GM12878 (cell line): ENCODE data around the gene AKR1B1. TPM values are rescaled to one million over a fixed set of nuclear protein-coding genes. Genes with fewer than 3 reads are reported as not detected.

ENCODE experiments used
- ATAC-seq: fragments of 200-7000 bp; cut with Tn5 transposase; 3 replicates; pipeline ENCODE4 v1.9.1; 2020; ENCODE audit warnings: mild to moderate bottlenecking, moderate library complexity
- BruUV-seq: library from RNA; stranded (reverse); fragments of 400-500 nt; replicated peaks from 2 replicates; lab custom pipeline; 2021; lab: Mats Ljungman, UMichigan
- CTCF ChIA-PET: fragments of 300-600 bp; sonication (Branson Sonifier 250); formaldehyde crosslinking; extraction: SDS; loops from one replicate; lab custom pipeline; 2021; ENCODE audit warnings: inconsistent platforms; lab: Yijun Ruan, JAX
- POLR2A ChIA-PET: fragments of 350-600 bp; formaldehyde crosslinking; extraction: SDS; loops from one replicate; lab custom pipeline; 2021; ENCODE audit warnings: inconsistent platforms; lab: Charles Lee
- RAD21 ChIA-PET: fragments of 300-600 bp; sonication (Branson Sonifier 250); formaldehyde crosslinking; loops from one replicate; lab custom pipeline; 2023; ENCODE audit warnings: antibody characterized with exemption; ENCODE audit not compliant: unreplicated experiment; lab: Charles Lee
- SMC1A ChIA-PET: fragments of 300-600 bp; sonication (Branson Sonifier 250); formaldehyde crosslinking; loops from one replicate; lab custom pipeline; 2023; ENCODE audit not compliant: unreplicated experiment, uncharacterized antibody; lab: Charles Lee
- DNase-seq: peaks from one replicate; pipeline ENCODE4 v3.0.0-alpha.2; 2011; ENCODE audit warnings: low read depth, low spot score
- FAIRE-seq: peaks from 3 replicates; lab custom pipeline; 2011; peaks lifted over from hg19 to GRCh38; lab: Jason Lieb, UNC
- H2AFZ ChIP-seq: 2 replicates; pipeline ENCODE4 v1.6.0; 2011; ENCODE audit warnings: low read depth, low read length, control low read depth; ENCODE audit not compliant: control insufficient read depth
- H3K27ac ChIP-seq: 2 replicates; pipeline ENCODE4 v1.5.1; 2011; ENCODE audit warnings: control low read depth; ENCODE audit not compliant: control insufficient read depth, insufficient read depth
- H3K27me3 ChIP-seq, 2 experiments: replicated peaks in 1 of 2; 2 replicates each; pipeline versions ENCODE4 v1.6.0 to v1.6.1; 2011; ENCODE audit warnings: low read length in 1 of 2; ENCODE audit not compliant: control insufficient read depth in 2 of 2, insufficient read depth in 2 of 2
- H3K36me3 ChIP-seq, 2 experiments: 2 replicates each; pipeline ENCODE4 v1.5.1; 2011; ENCODE audit warnings: low read length in 1 of 2; ENCODE audit not compliant: control insufficient read depth in 2 of 2, insufficient read depth in 2 of 2
- H3K4me1 ChIP-seq: 2 replicates; pipeline ENCODE4 v1.6.1; 2011; ENCODE audit warnings: mild to moderate bottlenecking, low read length, moderate library complexity, mixed read lengths; ENCODE audit not compliant: control insufficient read depth, insufficient read depth
- H3K4me2 ChIP-seq: 2 replicates; pipeline ENCODE4 v1.6.0; 2011; ENCODE audit warnings: control low read depth; ENCODE audit not compliant: control insufficient read depth, insufficient read depth
- H3K4me3 ChIP-seq: fragments of 200-600 bp; sonication (generic); 2 replicates; pipeline ENCODE4 v1.5.1; 2016
- H3K79me2 ChIP-seq: 2 replicates; pipeline ENCODE4 v1.6.0; 2011; ENCODE audit warnings: low read length; ENCODE audit not compliant: control insufficient read depth, insufficient read depth
- H3K9ac ChIP-seq: 2 replicates; pipeline ENCODE4 v1.8.0; 2011; ENCODE audit warnings: low read length, control low read depth, mixed read lengths; ENCODE audit not compliant: control insufficient read depth, insufficient read depth
- H3K9me3 ChIP-seq: replicated peaks from 3 replicates; pipeline ENCODE4 v1.5.1; 2011; ENCODE audit warnings: mild to moderate bottlenecking, low read length; ENCODE audit not compliant: control insufficient read depth, insufficient read depth
- H4K20me1 ChIP-seq: 2 replicates; pipeline ENCODE4 v1.6.0; 2011; ENCODE audit not compliant: control insufficient read depth, insufficient read depth
- BMI1 ChIP-seq: fragments of 450-650 bp; IDR thresholded peaks from 2 replicates; pipeline ENCODE4 v1.6.1; 2016; ENCODE audit warnings: mild to moderate bottlenecking, moderate library complexity, borderline replicate concordance
- EED ChIP-seq: sonication (generic); IDR thresholded peaks from 2 replicates; pipeline ENCODE4 v1.6.1; 2016; ENCODE audit warnings: antibody characterized with exemption, low read depth
- HDAC2 ChIP-seq: fragments of 200-600 bp; sonication (generic); IDR thresholded peaks from 2 replicates; pipeline ENCODE4 v1.6.1; 2017
- IKZF2 ChIP-seq, 2 experiments: fragments of 450-650 bp; IDR thresholded peaks; 2 replicates each; pipeline ENCODE4 v1.6.1; 2017; ENCODE audit warnings: mild to moderate bottlenecking in 2 of 2, moderate library complexity in 2 of 2
- PAX8 ChIP-seq: fragments of 450-650 bp; IDR thresholded peaks from 2 replicates; pipeline ENCODE4 v1.6.1; 2017; ENCODE audit warnings: mild to moderate bottlenecking, moderate library complexity
- PKNOX1 ChIP-seq: fragments of 450-650 bp; IDR thresholded peaks from 2 replicates; pipeline ENCODE4 v1.6.1; 2016; ENCODE audit warnings: mild to moderate bottlenecking
- SIX5 ChIP-seq: IDR thresholded peaks from 2 replicates; pipeline ENCODE4 v1.6.1; 2011; ENCODE audit warnings: mild to moderate bottlenecking, low read depth, low read length, moderate library complexity; ENCODE audit not compliant: severe bottlenecking
- SMC3 ChIP-seq: IDR thresholded peaks from 2 replicates; pipeline ENCODE4 v1.6.1; 2011; ENCODE audit warnings: low read length, improper control_type of control experiment, borderline replicate concordance
- SREBF1 ChIP-seq: IDR thresholded peaks from 2 replicates; pipeline ENCODE4 v1.6.1; 2012; ENCODE audit warnings: mild to moderate bottlenecking, low read length
- TCF3 ChIP-seq: IDR thresholded peaks from 2 replicates; pipeline ENCODE4 v1.6.1; 2012; ENCODE audit warnings: low read depth, mild to moderate bottlenecking, low read length, borderline replicate concordance; ENCODE audit not compliant: insufficient read depth
- ZNF274 ChIP-seq: IDR thresholded peaks from one replicate; pipeline ENCODE4 v1.8.0; 2011; ENCODE audit not compliant: insufficient read length, insufficient read depth
- WGBS: methylation state at CpG from one replicate; pipeline ENCODE4 v1.1.6; 2016; ENCODE audit warnings: low lambda C conversion rate; ENCODE audit not compliant: insufficient replicate concordance, insufficient coverage; ENCODE audit errors: missing lambda C conversion rate; 5-methylcytosine and 5-hydroxymethylcytosine counted together
- in situ Hi-C: fragments of 300-500 bp; cut with MboI; formaldehyde crosslinking; loops from 9 replicates; pipeline ENCODE4 v1.14.3; 2018; ENCODE audit warnings: mixed read lengths
- intact Hi-C: fragments of 100-400 bp; cut with micrococcal nuclease; formaldehyde crosslinking; loops from one replicate; pipeline ENCODE4 v1.14.2; 2022; ENCODE audit not compliant: unreplicated experiment
- polyA plus RNA-seq, 11 experiments: library from polyadenylated mRNA; depleted of rRNA in 4 of 11; unstranded in 6 of 11; stranded (reverse) in 5 of 11; fragments of >200 nt; fragmentation: Nextera tagmentation in 4 of 11; fragmentation: Illumina TruSeq in 1 of 11; extraction: Ambion mirVana in 4 of 11; extraction: Trizol in 1 of 11; gene quantifications; 1 replicate in 1 of 11; 2 replicates in 10 of 11; pipeline versions ENCODE4 v1.2.1 to v1.2.3, GENCODE V29; 2011 to 2016; ENCODE audit warnings: inconsistent platforms in 2 of 11, missing spikeins in 2 of 11, low read depth in 1 of 11
- total RNA-seq, 4 experiments: library from RNA; depleted of rRNA in 3 of 4; stranded (reverse); fragments of >200 nt in 3 of 4; fragmentation: Illumina TruSeq in 1 of 4; extraction: Trizol in 1 of 4; gene quantifications; 2 replicates each; pipeline versions ENCODE4 v1.2.1 to v1.2.3, GENCODE V29; 2013 to 2021
- TF ChIP-seq, protein P1 (sequence below): fragments of 450-650 bp; formaldehyde crosslinking; IDR thresholded peaks from 2 replicates; pipeline ENCODE4 v1.5.0; 2022; ENCODE audit warnings: mild to moderate bottlenecking, missing genetic modification characterization

Gene AKR1B1
- total and polyA plus RNA-seq, 10 of the 15 experiments (the other 5 are each of a cell fraction or from before 2014, with no cell fraction given): 40.4 to 252 (median 156) TPM

GRCh38 chr7:134468054-134468453 is 9.2 kb upstream of the AKR1B1 start:
- peaks cover 2% of the 10 kb centered on the region; the same call in 2 of the 3 replicates for H3K9me3 ChIP-seq
- ATAC-seq (no peak), DNase-seq (no peak), FAIRE-seq (no peak)
- no peak for TF ChIP-seq PKNOX1
- TF ChIP-seq ZNF274: no peak
- TF ChIP-seq SIX5: no peak
- TF ChIP-seq TCF3: no peak
- no peak for TF ChIP-seq HDAC2
- no peak for TF ChIP-seq PAX8
- no peak overlapping the region for H3K27ac ChIP-seq
- H3K27me3 ChIP-seq: no peaks in the 10 kb centered on the region
- no peak overlapping the region for H2AFZ ChIP-seq
- ChIA-PET CTCF (interaction anchor here (1.3 kb wide), 1 partner anchor 11 kb away, joined by 3 read pairs; no protein-coding TSS in a partner anchor), RAD21 (no interaction called here), SMC1A (interaction anchor here (0.6 kb wide), 1 partner anchor 1321 kb away, joined by 3 read pairs; no protein-coding TSS in a partner anchor), POLR2A (no interaction called here)
- BruUV-seq: no TSS peak
- WGBS: 73% methylated on average over 6 of the region's 6 CpGs
- H3K4me3 ChIP-seq: no peak overlapping the region
- in situ Hi-C loops (no loop called here), intact Hi-C loops (no loop called here)
- H3K4me1 ChIP-seq: no peaks in the 10 kb centered on the region
- H3K9ac ChIP-seq: no peak overlapping the region
- H3K79me2 ChIP-seq: no peaks in the 10 kb centered on the region
- H3K36me3 ChIP-seq: no peaks in the 10 kb centered on the region
- no peak overlapping the region for H3K4me2 ChIP-seq
- no peaks in the 10 kb centered on the region for H4K20me1 ChIP-seq

GRCh38 chr7:134465491-134465890 is 6.6 kb upstream of the AKR1B1 start:
- intact Hi-C loops: no loop called here
- H3K9ac ChIP-seq: no peak overlapping the region
- peaks cover 2% of the 10 kb centered on the region; the same call in 2 of the 3 replicates for H3K9me3 ChIP-seq

More at GRCh38 chr7:134465491-134465890, 6.6 kb upstream of the AKR1B1 start:
- ChIA-PET SMC1A (interaction anchor here (1.1 to 1.2 kb wide), 2 partner anchors 32 to 33 kb away, joined by 3 to 6 read pairs; no protein-coding TSS in a partner anchor), POLR2A (no interaction called here), CTCF (interaction anchor here (1.0 kb wide), 1 partner anchor 14 kb away, joined by 5 read pairs; no protein-coding TSS in a partner anchor), RAD21 (no interaction called here)
- BruUV-seq: no TSS peak
- Histone ChIP-seq H3K4me3 (no peak overlapping the region), H3K4me1 (no peaks in the 10 kb centered on the region), H2AFZ (no peak overlapping the region), H3K79me2 (no peaks in the 10 kb centered on the region), H3K27ac (no peak overlapping the region), H3K4me2 (no peak overlapping the region), H4K20me1 (no peaks in the 10 kb centered on the region), H3K27me3 (no peaks in the 10 kb centered on the region), H3K36me3 (no peaks in the 10 kb centered on the region)
- in situ Hi-C loops: no loop called here
- FAIRE-seq (no peak), DNase-seq (no peak), ATAC-seq (no peak)
- 48% methylated on average over 6 of the region's 6 CpGs for WGBS
- TF ChIP-seq EED (no peak), SMC3 (no peak), BMI1 (no peak), SREBF1 (no peak), IKZF2 (IDR thresholded peaks at IDR 0.05) (no peak)
- TF ChIP-seq, protein P1, sequence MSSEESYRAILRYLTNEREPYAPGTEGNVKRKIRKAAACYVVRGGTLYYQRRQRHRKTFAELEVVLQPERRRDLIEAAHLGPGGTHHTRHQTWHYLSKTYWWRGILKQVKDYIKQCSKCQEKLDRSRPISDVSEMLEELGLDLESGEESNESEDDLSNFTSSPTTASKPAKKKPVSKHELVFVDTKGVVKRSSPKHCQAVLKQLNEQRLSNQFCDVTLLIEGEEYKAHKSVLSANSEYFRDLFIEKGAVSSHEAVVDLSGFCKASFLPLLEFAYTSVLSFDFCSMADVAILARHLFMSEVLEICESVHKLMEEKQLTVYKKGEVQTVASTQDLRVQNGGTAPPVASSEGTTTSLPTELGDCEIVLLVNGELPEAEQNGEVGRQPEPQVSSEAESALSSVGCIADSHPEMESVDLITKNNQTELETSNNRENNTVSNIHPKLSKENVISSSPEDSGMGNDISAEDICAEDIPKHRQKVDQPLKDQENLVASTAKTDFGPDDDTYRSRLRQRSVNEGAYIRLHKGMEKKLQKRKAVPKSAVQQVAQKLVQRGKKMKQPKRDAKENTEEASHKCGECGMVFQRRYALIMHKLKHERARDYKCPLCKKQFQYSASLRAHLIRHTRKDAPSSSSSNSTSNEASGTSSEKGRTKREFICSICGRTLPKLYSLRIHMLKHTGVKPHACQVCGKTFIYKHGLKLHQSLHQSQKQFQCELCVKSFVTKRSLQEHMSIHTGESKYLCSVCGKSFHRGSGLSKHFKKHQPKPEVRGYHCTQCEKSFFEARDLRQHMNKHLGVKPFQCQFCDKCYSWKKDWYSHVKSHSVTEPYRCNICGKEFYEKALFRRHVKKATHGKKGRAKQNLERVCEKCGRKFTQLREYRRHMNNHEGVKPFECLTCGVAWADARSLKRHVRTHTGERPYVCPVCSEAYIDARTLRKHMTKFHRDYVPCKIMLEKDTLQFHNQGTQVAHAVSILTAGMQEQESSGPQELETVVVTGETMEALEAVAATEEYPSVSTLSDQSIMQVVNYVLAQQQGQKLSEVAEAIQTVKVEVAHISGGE (CRISPR knock-in tag): no peak
